ENCODE results near the gene RGS18.

- TF ChIP-seq, protein P1, sequence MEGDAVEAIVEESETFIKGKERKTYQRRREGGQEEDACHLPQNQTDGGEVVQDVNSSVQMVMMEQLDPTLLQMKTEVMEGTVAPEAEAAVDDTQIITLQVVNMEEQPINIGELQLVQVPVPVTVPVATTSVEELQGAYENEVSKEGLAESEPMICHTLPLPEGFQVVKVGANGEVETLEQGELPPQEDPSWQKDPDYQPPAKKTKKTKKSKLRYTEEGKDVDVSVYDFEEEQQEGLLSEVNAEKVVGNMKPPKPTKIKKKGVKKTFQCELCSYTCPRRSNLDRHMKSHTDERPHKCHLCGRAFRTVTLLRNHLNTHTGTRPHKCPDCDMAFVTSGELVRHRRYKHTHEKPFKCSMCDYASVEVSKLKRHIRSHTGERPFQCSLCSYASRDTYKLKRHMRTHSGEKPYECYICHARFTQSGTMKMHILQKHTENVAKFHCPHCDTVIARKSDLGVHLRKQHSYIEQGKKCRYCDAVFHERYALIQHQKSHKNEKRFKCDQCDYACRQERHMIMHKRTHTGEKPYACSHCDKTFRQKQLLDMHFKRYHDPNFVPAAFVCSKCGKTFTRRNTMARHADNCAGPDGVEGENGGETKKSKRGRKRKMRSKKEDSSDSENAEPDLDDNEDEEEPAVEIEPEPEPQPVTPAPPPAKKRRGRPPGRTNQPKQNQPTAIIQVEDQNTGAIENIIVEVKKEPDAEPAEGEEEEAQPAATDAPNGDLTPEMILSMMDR (tag by site-specific recombination; IDR thresholded peaks at IDR 0.05): no peak
- TF ChIP-seq PATZ1 (tag by site-specific recombination; IDR thresholded peaks at IDR 0.05) (no peak), REST (tag by site-specific recombination; IDR thresholded peaks at IDR 0.05) (no peak), ZNF626 (tag by site-specific recombination; IDR thresholded peaks at IDR 0.05) (no peak), ATF2 (tag by site-specific recombination; IDR thresholded peaks at IDR 0.05; ENCODE audit: low read depth) (no peak), ZNF768 (tag by site-specific recombination; IDR thresholded peaks at IDR 0.05) (no peak), ZNF707 (tag by site-specific recombination; IDR thresholded peaks at IDR 0.05) (no peak), SP2 (tag by site-specific recombination; IDR thresholded peaks at IDR 0.05) (no peak), ZNF660 (tag by site-specific recombination; IDR thresholded peaks at IDR 0.05) (no peak), ZNF174 (tag by site-specific recombination; IDR thresholded peaks at IDR 0.05) (no peak), ZNF24 (tag by site-specific recombination; IDR thresholded peaks at IDR 0.05) (no peak), ZNF324 (tag by site-specific recombination; IDR thresholded peaks at IDR 0.05) (no peak)
These were observed 66.6 kb downstream of the RGS18 start for GRCh38 chr1:192224846-192225245.
